GM18499 (cell line): ENCODE data around the gene GALNT15.

ENCODE experiments used
- ATAC-seq: cut with Tn5 transposase; IDR thresholded peaks from one replicate; pipeline ENCODE4 v1.9.1; 2021; ENCODE audit warnings: moderate number of reproducible peaks; ENCODE audit not compliant: insufficient read depth, unreplicated experiment

GALNT15 gene

GRCh38 chr3:16183601-16184270 lies 9.3 kb downstream of the GALNT15 start:
- ATAC-seq: no peak

GRCh38 chr3:16186086-16186485 lies 11.6 kb downstream of the GALNT15 start:
- ATAC-seq: no peak

- no peak for ATAC-seq
Observed at GRCh38 chr3:16186565-16186964, 12.1 kb downstream of the GALNT15 start.

GRCh38 chr3:16187213-16187790 lies 12.8 kb downstream of the GALNT15 start:
- ATAC-seq: no peak

GRCh38 chr3:16188071-16188470 lies 13.6 kb downstream of the GALNT15 start:
- no peak for ATAC-seq

- no peak for ATAC-seq
Observed at GRCh38 chr3:16189201-16189600, 14.7 kb downstream of the GALNT15 start.

GRCh38 chr3:16190704-16191103 lies 16.2 kb downstream of the GALNT15 start:
- no peak for ATAC-seq

- no peak for ATAC-seq
Observed at GRCh38 chr3:16191591-16191990, 17.1 kb downstream of the GALNT15 start.

- no peak for ATAC-seq
Observed at GRCh38 chr3:16192176-16192811, 17.8 kb downstream of the GALNT15 start.

- ATAC-seq: no peak
Observed at GRCh38 chr3:16198427-16198826, 23.9 kb downstream of the GALNT15 start.

GRCh38 chr3:16199769-16200168 lies 25.3 kb downstream of the GALNT15 start:
- no peak for ATAC-seq

GRCh38 chr3:16200411-16200810 lies 25.9 kb downstream of the GALNT15 start:
- ATAC-seq: no peak

GRCh38 chr3:16203031-16203430 lies 28.6 kb downstream of the GALNT15 start:
- no peak for ATAC-seq

- ATAC-seq: no peak
Observed at GRCh38 chr3:16203671-16204629, 29.5 kb downstream of the GALNT15 start.

- ATAC-seq: no peak
Observed at GRCh38 chr3:16204751-16205150, 30.3 kb downstream of the GALNT15 start.

GRCh38 chr3:16205156-16205870 lies 30.8 kb downstream of the GALNT15 start:
- ATAC-seq: no peak

- no peak for ATAC-seq
Observed at GRCh38 chr3:16207031-16207430, 32.6 kb downstream of the GALNT15 start.

GRCh38 chr3:16211176-16211904 lies 36.9 kb downstream of the GALNT15 start:
- ATAC-seq: no peak

- ATAC-seq: no peak
Observed at GRCh38 chr3:16214366-16214765, 39.9 kb downstream of the GALNT15 start.
